Activated T-helper 1 cell treated with Interleukin-2 at 50 U/mL for 16 hours (primary cell): ENCODE results near the gene TMEM154.

ENCODE experiments used
- DNase-seq: peaks from one replicate; pipeline ENCODE4 v3.0.0-alpha.2; 2020; ENCODE audit warnings: low read depth

TMEM154 gene, protein sequence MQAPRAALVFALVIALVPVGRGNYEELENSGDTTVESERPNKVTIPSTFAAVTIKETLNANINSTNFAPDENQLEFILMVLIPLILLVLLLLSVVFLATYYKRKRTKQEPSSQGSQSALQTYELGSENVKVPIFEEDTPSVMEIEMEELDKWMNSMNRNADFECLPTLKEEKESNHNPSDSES

DNA sequence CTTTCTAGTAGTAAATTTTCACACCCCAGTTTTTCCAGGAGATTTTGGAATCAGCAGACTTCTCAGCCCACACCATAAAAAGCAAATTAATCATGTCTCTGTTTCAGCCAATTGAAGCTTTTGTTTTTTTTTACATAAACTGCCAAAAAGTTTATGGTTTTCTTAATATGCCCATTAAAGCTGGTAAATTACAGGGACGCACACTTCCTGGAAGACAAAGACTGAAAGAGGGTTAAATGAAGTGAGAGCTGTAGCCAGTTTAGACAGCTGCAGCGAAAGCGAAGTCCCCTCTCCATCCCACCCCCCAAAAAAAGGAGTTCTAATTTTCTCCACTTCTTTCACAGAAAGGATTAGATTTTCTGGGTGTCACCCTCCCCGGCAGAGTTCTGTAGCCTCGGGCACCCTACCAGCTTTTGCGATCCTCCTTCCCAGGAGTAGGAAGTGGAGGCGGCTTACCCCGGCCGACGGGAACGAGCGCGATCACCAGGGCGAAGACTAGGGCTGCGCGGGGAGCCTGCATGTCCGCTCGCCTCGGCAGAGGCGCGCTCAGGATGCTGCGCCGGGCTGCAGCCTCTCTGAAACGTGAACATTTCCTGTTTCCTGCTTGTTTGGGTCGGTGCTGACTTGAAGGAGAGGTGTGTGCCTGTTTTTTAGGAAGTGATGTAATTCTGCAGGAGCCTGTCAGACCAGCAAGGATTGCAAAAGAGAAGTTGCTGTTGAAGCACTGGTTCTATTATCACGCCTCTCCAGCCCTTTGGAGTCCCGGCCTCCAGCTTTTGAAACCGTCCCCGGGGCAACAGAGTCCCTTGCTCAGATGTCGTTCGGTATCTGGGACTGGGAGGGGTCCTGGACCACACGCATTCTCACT is at the start of gene TMEM154:
TSS of gene TMEM154 (minus strand) at position 584 of the 868 bp plus-strand sequence. CDS start at position 520, 64 bp downstream.
- peak; percentile 61 for DNase-seq

DNA sequence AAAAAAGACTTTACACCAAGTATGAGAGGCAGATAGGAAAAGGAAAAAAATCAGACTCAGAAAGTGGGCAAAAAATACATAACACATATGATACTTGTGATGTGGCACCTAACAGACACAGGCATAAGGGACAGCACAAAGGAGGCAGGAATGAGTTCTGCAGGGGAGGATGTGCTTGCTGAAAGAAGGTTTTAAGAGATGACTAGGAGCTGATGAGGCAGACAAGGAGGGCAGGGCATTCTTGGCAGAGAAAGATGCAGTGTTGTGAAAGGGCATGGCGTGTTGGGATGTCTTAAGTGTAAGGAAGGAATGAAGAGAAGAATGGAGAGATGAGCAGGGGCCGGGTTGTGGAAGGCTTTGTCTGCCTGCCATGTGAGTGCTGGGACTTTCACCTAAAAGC is 49.7 kb upstream of the TMEM154 start:
- no peak for DNase-seq

DNA sequence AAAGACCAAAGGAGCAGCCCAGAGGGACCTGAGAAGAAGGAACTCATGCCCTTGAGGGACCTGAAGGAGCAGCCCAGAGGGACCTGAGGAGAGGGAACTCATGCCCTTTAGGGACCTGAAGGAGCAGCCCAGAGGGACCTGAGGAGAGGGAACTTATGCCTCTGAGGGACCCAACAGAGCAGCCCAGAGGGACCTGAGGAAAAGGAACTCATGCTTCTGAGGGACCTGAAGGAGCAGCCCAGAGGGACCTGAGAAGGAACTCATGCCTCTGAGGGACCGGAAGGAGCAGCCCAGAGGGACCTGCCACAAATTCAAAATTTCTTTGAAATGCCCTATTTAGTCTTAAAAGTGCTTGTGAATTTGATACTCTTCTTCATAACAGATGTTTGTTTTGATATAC is 48.5 kb upstream of the TMEM154 start:
- DNase-seq, result no peak

DNA sequence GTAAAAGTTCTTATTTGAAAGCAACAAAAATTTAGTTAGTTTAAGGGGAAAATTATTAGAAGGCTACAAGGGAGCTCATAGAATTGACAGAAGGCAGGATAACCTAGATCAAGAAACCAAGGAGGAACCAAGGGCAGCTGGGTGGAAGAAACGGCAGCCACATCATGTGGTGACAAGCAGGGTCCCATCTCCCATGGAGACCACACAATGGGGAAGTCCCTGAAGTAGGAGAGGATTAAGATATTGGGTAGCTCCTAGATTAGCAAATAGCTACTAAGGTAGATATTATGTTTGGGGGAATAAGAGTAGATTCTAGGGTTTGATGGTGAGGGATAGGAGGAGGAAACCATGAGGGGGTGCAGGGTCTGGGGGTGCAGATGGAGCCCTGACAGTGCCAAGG is 48.0 kb upstream of the TMEM154 start:
- no peak for DNase-seq

DNA sequence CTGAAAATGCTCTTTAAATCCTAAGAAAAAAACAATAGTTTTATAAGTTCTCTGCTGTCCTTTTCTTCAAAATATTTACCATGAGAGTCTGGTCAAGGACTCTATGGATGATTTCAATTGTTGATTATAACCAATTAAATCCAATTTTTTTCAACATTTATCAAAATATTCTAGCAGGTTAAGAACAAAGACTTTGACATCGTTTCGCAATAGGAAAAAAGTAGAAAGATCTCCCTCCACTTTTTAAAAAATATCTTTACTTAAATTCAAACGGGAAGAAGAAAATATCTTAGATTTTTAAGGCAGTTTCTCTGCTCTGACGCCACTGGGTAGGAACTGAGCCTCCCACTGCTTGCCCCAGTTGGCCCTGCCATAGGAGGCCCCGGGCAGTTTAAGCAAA is 44.7 kb upstream of the TMEM154 start:
- DNase-seq, result no peak

DNA sequence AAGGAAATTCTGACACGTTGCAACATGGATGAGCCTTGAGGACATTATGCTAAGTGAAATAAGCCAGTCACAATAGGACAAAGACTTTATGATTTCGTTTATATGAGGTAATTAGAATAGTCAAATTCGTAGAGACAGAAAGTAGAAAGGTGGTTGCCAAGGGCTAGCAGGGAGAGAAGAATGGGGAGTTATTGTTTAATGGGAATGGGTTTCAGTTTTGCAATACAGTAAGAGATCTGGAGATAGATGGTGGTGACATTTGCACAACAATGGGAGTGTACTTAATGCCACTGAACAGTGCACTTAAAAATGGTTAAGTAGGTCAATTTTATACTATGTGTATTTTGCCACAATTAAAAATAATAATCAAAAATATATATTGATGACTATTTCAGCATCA is 43.4 kb upstream of the TMEM154 start:
- DNase-seq, result no peak

DNA sequence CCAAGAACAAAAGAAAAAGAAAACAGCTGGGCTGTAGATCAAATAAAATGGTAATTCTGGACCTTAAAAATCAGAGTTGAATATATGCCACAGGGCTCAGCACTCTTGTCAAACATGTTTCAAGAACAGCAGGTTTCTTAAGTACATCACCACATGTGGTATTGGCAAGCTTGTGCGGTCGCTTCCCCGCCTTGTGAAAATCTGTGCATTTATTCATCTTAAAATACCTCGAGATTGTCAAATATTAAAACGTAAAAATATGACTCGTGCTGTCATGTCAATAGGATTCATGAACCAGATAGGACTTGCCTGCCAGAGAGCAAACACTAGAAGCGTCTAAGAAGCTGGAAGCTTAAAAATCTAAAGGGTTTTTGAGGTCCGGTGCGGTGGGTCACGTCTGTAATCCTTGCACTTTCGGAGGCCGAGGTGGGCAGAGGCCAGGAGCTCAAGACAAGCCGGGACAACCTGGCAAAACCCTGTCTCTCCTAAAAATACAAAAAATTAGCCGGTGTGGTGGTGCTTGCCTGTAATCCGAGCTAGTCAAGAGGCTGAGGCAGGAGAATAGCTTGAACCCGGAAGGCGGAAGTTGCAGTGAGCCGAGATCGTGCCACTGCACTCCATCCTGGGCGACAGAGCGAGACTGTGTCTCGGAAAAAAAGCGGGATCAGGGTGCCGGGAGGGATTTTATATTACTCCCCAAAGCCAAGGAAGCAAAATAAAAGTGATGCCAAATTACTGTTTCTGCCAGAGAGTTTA is 40.2 kb upstream of the TMEM154 start:
- DNase-seq, result no peak

DNA sequence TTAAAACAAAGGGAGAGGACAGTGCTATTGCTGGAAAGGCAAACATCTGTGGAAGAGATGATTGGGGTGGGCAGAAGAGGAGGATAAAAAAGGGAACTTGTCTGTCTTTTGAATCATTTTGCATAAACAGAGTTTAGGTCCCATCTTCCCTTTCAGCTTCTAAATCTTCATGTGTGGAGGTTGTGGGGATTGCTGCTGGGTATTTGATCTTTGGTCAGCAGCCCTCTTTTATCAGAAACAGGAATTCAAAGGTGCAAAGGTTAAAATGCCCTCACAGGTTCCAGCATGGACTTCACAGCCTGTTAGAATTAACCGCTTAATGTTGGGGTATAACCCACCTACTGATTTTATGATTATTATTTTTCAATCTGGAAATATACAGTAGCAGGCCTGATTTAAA is 39.5 kb upstream of the TMEM154 start:
- DNase-seq, result no peak

DNA sequence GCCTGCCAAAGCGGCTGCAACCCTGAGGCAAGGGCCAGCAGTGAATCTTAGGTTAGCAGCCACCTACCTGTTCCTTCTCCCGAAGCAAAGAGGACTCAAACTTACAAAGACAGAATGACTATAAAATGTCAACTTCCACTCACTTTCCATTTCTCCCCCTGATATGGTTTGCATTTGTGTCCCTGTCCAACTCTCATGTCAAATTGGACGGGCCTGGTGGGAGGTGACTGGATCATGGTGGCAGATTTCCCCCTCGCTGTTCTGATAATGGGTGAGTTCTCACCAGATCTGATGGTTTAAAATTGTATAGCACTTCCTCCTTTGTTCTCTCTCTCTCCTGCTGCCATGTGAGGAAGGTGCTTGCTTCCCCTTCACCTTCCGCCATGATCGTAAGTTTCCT is 35.3 kb upstream of the TMEM154 start:
- no peak for DNase-seq

DNA sequence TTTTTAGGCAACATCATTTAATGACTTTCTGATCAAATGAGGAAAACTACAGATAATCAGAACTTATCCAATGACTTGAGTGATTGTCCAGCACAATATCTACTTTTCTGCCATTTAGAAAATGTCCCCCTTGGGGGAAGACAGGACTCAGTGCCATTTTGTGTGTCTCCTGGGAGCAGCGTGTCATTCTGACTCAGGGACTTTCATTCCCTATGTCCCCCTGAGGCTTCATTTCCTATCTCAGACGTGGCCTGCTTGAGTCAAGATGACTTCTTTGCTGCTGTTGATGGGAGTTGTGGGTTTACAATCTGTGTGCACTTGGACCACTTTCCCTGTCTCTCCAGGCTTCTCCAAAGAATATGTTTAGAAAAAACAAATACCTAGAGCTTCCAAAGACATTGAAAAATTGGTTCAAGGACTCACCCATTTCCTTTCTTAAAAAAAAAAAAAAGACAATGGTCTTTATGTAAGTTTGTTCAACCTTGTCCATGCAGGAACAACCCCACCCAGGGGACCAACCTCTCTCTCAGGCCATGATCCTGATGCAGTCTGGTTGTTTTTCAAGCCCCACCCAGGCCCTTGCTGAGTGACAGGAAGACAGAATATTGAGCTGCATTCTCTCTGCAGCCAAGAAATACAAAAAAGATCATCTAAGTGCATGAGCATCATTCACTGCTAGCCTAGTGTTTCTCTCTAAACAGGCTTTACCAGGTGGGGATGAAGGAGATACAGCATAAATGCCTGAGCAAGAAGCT is 34.3 kb upstream of the TMEM154 start:
- DNase-seq, result no peak

DNA sequence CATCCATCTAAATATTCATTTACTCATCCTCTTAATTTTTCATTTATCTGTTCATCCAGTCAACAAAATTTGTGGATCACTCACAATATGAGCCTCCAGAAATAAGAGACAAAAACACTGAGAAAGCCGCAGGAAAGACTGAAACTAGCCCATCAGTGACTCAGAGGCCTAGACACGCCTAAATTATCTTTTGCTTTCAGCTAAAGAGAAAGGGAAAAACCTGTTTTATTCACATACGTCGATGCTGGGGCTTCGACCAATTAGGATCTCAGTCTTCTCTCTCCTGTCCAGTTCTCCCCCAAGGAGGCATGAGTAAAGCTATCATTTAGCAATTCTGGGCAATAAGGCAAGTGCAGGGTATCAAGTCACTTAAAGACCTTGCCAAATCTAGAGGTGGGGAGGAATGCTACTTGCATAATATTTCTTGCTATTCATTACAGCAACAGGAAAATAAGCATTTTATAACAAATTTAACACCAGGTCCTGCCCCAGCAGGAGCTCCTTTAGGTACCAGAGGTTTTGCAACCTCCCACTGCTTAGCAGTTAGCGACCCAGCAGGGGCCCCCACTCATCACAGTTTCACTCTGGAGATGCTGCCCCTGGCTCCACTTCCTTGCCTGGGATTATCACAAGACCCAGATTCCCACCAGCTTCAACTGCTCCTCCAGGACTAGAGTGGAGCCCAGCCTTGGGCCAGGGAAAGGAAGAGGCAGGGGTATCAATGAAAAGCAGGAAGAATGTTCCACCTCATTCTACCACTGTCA is 30.1 kb upstream of the TMEM154 start:
- DNase-seq, result no peak

DNA sequence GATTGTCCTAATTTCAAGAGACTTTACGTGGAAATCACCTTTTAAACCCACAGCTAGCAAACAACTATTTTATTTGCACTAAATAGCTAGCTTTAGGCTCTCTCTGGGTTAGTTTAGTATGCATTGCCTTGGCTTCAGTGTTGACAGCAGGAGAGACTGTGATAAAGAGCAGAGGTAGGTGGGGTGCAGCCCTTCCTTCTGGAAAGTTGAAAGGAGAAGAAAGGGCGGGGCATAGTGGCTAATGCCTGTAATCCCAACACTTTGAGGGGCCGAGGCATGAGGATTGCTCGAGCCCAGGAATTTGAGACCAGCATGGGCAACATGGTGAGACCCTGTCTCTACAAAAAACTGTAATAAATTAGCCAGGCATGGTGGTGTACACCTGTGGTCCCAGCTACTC is 29.0 kb upstream of the TMEM154 start:
- DNase-seq, result no peak

DNA sequence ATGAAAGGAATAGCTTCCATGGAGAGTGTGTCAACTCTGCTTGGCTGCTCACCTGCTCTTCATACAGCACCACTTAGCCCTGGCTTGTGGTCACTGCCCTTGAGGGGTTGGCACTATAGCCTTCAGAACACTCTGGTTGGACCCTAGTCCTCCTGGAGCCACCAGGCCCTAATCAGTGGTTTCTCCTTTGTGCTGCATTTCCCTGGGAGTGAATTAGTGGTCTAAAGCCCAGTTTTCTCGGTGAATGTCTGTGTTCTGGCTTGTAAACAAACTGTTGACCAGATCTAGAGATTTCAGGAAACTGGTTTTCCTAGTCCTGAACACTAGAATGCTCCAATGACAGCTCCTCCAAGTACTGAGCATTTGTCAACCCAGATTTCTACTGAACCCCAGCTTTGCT is 28.6 kb upstream of the TMEM154 start:
- no peak for DNase-seq

DNA sequence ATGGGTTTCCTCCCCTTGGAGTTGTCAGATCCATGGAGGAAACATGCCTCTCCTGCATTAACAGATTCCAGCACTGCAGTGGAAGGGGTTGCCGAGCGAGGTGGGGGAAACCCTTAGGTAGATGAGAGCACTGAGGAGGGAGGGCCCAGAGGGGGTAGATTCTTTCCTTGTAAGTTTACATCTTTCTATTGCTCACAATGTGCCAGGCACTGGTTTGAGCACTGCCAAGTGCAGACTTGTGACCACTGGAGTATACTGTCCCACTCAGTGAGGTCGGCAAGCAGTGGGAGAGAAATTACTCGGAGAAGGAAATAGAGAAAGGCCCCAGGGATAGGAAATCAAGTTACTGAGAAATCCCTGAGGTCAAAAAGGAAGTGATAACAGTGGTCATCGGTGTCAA is 27.8 kb upstream of the TMEM154 start:
- DNase-seq, result no peak

DNA sequence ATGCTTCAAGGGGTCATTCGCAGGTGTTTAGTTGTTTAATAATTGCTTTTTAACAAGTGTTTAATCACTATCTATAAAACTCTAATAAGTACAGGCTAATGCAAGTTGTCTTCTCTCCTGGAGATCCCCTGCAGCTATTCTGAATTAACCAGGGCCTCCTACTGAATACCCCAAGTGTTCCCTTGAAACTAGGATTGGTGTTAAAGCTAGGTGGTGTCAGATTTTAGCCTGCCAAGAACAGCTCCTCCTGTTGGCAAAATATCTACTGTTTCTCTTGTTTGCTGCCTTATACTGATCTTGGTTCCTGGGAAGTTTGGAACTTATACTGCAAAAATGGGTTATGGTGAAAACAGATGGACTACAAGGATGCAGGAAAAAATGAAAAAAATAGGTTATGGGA is 26.1 kb upstream of the TMEM154 start:
- no peak for DNase-seq

DNA sequence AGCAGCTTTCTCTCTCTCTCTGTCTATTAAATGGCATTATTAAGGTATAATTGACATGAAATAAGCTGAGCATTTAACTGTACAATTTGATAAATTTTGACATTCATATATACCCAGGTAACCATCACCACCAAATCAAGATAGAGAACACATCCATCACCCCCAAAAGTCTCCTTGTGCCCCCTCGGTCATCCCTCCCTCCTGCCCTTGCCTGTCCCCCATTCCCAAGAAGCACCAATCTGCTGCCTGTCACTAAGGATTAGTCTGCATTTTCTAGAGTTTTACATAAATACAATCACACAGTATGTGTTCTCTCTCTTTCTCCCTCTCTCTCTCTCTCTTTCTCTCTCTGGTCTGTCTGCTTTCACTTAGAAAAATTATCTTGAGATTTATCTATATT is 25.0 kb upstream of the TMEM154 start:
- no peak for DNase-seq

DNA sequence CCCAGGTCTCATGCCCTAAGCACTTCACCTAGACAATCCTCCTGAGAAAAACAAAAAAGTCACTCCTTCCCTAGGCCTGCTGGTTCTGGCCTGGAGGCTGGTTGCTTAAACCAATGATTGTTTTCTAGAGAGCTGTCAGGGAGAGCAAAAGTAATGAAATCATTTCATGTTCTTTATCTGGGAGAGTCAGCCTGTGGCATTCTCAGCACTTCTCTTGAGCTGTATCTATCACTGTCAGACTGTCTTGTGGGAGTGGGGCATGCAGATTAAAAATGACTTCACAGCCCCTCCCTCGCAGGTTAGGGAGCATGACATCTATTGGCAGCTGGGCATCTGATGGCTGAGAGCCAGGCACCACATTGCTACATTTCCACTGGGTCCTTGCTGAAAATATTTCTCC is 20.4 kb upstream of the TMEM154 start:
- DNase-seq, result no peak

DNA sequence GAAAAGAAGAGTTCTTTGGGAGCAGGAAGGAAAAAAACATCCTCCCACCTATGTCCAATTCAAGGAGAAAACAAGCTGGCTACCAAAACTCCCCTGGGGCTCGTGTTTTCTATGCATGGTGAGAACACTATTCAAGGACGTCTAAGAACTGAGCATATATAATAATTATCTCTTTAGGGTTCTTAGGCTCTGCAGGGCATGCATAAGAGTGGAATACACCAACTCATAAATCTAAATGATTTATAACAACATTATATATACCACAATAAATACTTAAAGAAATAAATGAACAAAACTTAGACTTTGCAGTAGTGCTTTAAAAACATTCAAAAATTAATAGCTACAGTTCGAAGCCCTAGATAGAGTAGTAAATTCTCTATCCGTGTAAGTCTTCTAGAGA is 19.5 kb upstream of the TMEM154 start:
- no peak for DNase-seq

DNA sequence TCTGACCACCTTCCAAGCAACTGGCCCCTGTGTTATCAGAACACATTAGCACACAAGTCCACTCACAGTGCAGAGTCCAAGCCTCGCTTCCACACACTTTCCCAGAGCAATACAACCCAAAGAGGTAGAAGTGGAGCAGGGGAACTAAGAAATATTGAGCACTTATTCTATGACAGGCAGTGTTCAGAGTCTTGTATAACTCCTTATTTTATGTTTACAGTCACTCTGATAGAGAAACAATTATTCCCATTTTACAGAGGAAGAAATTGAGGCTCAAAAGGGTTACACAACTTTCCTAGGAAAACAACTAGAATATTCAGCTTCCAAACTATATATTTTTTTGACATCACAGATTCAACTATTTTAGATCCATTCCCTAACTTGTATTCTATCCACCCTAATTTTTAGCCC is 18.3 kb upstream of the TMEM154 start:
- no peak for DNase-seq

DNA sequence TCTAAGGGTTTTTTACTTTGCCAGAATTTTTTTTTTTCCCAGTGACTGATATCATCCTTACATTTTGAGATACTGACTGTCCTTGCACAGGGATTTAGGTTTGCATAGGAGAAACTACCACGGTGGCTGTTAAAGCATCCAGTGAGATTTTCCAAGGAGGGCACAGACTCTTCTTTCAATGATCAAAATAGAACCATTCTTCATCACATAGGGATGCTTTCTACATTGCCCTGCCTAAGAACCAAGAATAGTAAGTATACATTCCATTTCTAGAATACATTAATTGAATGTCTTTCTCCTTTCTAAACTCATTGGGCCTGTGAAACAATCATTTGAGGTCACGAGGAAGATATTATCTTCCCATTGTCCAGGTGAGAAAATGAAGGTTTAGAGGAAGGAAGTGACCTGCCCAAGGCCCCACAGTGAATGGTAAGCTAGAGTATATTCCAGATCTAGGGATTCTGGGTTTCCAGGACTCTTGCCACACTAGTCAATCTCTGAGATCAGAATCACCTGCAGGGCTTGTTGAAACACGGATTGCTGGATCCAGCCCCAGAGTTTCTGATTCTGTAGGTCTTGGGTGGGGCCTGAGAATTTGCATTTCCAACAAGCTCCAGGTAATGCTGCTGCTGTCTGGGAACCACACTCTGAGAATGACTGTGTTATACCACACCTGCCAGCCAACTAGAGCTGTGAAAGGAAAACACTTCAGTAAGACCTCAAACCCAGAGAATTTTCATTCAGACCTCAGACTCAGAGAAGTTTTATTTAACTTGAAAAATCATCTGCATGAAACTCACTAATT is 17.7 kb upstream of the TMEM154 start:
- no peak for DNase-seq
